Posterior vena cava (tissue), 2 donors: ENCODE measurements around the gene CDCA7. TPM values are rescaled to one million over a fixed set of nuclear protein-coding genes. Genes with fewer than 3 reads are reported as not detected.
"Not testable (repeated sequence)": the region's sequence is repeated elsewhere in the genome, so short reads cannot be mapped to it uniquely, and the experiment has no call there.

Experiments used
- DNase-seq: peaks from one replicate; pipeline ENCODE4 v3.0.0-alpha.2; 2020; ENCODE audit warnings: low spot score
- intact Hi-C, 2 donors: fragments of 100-400 bp; cut with DNase I; formaldehyde crosslinking; loops; one replicate each; pipeline versions ENCODE4 v1.14.1 to v1.14.2; 2022 to 2023
- total RNA-seq, 2 donors: library from RNA; stranded (reverse); fragmentation: NEBNext Ultra II Directional; extraction: Animal tissue kit (Norgen Biotek cat#: 25700); gene quantifications; one replicate each; pipeline ENCODE4 v1.2.1, GENCODE V29; 2021
- donor health status: DM: yes; HTN: yes; CAD: no.
- donor health status: DM: yes; HTN: yes; CAD: no.

Gene CDCA7
- total RNA-seq, 2 donors from 2014 or later: 0.33 to 0.83 TPM

DNA sequence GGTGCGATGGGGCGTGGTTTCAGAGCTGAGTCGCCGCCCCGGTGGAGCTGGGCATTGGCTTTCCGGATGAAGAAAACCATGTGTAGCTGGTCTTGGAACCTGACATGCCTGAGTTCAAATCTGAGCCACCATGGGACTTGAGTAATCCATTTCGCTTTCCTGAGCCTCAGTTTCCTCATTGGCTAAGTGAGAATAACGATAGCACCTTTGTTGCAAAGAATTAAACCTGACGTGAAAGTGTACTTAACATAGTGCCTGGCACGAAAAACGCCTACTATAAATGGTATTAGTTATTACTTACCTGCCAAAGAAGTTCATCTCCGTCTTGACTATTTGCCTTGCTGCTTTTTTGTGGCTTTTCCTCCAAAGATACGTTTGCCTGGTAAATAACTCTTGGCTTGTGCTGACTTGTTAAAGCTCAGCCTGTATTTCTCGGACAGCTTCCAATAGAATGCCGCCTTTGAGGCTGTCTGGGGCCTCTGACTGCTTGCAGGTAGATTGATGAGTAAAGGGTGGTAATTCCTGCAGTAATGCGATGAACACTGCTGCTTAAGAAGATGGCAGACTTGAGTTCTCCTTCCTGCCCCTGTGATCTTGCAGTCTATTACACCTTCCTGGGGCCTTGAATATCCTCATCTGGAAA is 1.3 kb downstream of the CDCA7 start:
- DNase-seq: no peak
- intact Hi-C loops: no loop called here

DNA sequence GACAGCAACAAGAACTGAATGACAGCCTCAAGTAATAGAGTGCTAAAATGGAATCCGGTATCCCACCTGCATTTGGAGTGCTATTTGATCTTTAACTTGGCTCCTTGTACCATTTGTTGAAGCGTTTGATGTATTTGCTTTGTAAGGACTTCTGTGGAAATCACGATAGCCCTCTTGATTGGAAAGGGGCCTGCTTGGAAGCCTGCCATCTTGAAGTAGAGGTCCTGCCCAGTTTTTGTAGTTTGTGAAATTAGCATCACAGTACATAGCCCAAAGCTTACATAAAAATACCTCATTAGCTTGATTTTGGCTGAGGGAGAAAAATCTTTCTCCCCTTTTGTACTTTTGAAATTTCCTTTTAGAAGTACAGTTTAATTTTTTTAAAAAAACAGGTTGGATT is 2.7 kb downstream of the CDCA7 start:
- DNase-seq: no peak
- intact Hi-C loops: no loop called here

DNA sequence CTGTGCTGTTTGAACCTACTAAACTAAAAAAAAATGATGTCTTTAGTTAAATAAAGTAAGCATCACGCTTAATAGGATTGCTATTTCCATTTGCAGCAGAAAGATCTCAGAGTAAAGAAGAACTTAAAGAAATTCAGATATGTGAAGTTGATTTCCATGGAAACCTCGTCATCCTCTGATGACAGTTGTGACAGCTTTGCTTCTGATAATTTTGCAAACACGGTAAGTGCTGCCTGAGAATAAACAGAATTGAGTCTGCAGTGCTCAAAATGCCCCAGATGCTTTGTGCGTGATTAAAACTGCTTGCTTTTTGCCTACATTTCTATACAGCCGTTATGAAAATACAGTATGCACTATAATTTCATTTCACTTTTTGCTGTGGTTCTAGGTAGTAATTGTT is 3.9 kb downstream of the CDCA7 start:
- DNase-seq: no peak
- intact Hi-C loops: no loop called here

DNA sequence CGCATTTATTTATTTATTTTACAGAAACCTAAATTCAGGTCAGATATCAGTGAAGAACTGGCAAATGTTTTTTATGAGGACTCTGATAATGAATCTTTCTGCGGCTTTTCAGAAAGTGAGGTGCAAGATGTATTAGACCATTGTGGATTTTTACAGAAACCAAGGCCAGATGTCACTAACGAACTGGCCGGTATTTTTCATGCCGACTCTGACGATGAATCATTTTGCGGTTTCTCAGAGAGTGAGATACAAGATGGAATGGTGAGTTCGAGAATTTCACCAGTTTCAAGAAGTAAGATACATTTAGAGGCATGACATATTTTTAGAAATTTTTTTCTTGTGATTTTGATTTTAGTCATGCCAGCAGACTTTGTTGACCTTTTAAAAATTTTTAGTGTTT is 4.6 kb downstream of the CDCA7 start:
- intact Hi-C loops: no loop called here
- no peak for DNase-seq

DNA sequence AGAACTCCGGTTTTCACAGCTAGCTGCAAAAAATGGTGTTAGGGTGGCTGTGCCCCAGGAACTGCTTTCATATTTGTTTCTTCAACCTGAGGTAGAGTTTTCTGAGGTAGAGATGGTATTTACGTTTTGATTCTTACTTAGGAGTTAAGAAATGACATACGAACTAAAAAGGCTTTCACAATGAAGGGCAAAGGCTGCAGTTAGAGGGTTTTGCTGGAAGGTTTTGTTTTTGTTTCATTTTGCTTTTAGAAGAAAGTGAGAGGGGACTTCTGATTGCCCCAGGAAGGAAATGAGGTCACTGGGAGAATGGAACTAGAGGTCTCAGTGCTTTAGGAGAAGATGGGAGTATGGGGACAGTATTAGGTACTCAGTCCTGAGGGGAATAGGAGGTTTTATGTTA is 15.5 kb downstream of the CDCA7 start:
- no peak for DNase-seq
- intact Hi-C loops: no loop called here

DNA sequence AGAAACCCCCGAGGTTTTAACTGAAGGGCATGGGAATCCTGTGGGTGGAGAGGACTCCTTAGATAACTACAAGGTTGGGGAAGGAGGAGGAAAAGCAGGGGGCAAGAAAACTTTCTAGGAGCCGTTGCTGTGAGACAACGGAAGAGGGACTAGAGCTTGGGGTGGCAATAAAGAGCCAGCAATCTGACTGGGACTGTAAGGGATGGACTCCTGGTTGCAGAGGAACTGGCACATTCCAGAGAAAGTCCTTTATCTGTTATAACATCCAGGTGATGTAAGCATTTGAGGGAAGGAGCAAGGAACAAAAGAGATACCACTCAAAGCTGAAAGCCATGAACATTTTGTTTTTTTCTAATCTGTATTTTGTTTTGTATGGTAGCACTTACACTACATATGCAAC is 16.4 kb downstream of the CDCA7 start:
- intact Hi-C loops: no loop called here
- DNase-seq: no peak

DNA sequence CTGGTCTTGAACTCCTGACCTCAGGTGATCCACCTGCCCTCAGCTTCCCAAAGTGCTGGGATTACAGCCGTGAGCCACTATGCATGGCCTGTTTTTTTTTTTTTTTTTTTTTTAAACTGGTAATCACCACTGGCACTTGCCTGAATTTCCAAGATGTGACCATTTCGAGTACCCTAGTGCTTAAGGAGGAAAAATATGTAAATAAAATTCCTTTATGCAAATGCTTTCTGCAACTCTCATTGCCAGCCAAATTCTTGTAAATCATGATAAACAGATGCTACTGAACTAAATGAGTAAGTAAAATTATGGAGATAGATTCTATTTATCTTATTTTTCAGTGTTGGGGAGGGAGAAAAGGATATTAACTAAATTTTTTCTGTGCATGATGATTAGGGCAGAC is 18.6 kb downstream of the CDCA7 start:
- intact Hi-C loops: no loop called here
- no peak for DNase-seq

DNA sequence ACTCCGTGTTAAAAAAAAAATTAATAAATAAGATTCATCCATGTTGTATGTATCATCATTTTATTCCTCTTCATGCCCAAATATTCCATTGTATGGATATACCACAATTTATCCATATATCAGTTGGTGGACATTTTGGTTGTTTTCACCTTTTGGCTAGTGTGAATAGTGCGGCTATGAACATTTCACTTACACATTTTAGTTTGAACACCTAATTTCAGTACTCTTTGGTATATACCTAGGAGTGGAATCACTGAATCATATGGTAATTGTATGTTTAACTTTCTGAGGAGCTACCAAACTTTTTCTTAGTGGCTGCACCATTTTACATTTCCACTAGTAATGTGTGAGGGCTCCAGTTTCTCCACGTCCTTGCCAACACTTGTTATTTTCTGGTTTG is 20.0 kb downstream of the CDCA7 start:
- intact Hi-C loops: no loop called here
- DNase-seq: no peak

DNA sequence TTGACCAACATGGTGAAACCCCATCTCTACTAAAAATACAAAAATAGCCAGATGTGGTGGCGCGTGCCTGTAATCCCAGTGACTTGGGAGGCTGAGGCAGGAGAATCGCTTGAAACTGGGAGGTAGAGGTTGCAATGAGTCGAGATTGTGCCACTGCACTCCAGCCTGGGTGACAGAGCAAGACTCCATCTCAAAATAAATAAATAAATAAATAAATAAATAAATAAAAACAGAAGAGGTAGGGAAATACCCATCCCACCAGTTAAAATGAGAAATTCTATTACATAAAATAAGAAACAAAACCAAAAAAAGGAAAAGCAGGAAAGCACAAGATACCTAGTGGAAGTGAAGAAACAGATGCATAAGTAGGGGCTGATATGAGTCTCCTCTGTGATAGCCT is 30.9 kb downstream of the CDCA7 start:
- intact Hi-C loops, DNase-seq: not testable (repeated sequence)

DNA sequence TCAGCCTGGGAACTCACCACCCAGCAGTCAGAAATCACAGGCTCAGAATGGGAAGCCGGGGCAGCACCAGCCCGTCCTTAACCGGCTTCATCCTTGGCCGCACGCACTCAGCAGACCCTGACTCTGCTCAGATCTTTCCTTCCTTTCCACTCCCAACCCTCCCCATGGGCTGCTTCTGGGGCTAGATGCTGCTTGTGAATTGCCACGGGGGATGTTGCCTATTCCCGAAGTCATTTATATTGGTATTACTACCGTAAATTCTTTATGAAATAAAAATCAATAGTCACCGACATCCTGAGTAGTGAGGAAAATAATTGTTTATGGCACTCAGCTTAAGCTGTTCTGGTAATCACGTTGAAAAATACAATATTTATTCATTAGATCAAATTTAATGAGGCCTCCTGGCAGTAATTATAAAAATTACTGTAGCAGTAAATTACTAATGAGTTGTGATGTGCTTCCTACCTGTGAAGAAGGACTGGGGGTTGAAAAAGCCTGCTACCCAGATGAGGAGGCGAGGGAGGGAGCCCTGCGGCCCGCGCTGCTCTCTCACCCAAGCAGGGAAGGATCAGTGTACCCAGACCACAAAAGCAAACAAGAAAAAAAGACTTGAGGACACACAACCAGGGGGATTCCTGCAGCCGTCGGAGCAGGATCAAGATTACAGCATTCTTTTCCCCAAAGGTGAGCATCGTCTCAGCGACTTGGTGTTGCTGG is 31.5 kb downstream of the CDCA7 start:
- intact Hi-C loops: no loop called here
- DNase-seq: no peak

DNA sequence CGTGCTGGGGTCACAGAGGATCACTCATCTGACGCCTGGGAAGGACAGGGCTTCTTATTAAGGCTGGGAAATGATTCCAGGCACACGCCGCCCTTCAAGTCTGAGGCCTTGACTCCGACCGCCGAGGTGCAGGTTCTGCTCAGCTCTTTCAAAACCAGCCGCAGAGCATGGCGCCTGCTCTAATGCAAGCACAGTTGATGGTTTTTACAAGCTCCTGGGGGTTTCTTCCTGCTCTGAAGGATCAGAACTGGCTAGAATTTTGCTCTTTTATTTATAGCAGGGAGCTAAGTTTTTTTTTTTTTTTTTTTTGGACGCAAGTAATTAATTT is 32.0 kb downstream of the CDCA7 start:
- no peak for DNase-seq
- intact Hi-C loops: no loop called here

DNA sequence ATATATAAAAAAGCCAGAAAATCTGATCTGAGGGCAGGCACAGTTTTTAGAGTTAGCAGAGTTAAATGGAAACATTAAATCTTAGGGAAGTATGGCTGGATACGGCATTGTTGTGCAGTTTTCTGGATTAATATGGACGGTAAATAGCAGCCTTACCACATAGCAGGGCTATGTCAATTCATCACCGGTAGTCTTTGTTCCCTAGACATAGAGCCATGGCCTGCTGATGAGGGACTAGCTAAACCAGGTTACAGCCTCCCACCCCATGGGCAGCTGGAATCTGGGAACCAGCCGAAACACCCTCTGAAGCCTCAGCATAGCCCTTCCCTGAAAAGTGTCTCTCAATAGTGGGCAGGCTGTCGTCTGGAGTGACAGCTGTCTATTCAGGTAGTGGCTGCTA is 32.4 kb downstream of the CDCA7 start:
- DNase-seq: no peak
- intact Hi-C loops: no loop called here

DNA sequence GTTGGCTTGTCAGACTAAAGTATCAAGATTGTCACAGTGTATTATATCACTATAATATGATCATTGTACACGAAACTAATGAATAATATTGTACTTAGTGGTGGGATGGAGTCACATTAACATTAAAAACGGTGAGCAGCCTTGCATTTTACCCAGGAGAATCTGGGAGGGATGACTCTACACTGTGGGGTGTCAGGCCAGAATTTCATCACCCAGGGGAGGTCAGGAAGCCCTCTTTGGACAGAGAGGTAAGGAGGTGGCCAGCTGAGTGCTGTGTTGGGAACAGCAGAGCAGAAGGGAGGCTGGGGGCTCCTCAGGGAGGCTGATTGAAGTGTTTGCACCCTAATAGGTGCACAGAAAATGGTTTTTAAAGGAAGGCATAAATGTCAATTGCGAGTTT is 33.0 kb downstream of the CDCA7 start:
- intact Hi-C loops: no loop called here
- no peak for DNase-seq

DNA sequence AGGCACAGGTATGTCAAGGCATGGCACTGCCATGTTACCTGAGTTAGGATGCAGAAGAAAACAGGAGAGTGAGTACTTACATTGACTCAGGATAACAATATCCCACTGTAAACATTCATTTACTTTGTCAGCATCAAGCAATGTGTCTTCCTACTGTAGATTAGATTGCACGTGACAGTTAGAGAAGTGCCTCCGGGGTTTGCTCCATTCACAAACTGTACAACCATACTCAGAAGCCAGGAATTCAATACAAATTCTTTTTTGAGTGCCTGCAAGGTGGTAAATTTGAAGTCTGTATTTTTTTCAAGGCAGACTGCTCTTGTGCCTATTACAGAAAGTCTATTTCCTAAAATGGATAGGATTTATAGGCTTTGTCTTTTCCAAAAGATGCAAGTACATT is 34.1 kb downstream of the CDCA7 start:
- intact Hi-C loops: no loop called here
- no peak for DNase-seq

DNA sequence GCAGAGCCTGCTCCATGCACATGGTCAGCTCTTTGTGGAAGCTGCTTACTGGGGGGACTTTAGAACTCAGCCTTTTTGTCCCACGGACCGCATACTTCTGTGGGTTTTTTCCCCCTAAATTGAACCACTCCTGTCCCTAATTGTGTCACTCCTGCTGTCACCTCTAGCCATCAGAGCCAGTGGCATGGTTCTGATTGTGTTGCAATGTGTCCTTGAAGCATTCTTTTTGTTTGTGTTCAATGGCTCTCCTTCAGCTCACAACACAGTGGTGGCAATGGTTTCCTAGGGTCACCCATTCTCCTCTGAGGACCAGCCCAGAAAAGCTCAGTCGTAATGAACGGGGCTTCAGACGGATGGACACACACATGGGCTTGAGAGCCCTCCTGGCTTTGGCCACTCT is 35.4 kb downstream of the CDCA7 start:
- DNase-seq: no peak
- intact Hi-C loops: no loop called here

DNA sequence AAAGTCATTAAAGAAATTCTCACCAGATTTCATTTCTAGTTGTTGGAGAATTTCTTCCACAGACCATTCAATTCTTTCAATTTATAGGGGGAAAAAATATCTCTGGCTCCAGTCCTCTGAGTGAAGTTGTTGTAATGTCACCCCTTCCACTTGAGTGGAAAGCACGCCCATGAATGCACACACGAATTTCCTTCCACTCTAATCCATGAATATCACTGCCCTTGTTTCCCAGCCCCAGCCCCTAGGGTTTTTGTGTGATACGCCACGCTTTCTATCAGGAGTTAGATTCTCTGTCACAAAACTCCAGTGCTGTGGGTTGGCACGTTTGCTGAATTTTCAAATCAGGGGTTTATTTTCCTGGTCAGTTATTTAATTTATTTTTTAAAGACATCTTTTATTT is 38.1 kb downstream of the CDCA7 start:
- intact Hi-C loops: no loop called here
- DNase-seq: no peak

DNA sequence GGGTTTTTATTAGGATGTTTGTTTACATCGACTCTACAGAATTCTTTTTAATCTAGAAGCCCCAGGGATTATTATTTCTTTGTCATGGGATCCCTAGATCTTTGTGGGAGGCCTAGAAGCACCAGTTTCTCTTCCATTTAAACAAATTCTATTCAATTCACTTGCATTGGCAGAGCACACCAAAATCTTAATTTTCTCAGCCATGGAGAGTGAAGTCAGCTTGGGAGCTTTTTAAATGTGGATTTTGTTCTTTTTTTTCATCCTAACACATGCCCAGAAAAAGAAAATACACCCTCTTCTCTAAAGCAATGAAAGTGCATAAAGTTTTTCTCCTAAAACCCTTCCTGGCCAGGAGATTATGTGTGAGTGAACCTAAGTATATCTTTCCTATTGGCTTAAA is 38.5 kb downstream of the CDCA7 start:
- no peak for DNase-seq
- intact Hi-C loops: no loop called here

DNA sequence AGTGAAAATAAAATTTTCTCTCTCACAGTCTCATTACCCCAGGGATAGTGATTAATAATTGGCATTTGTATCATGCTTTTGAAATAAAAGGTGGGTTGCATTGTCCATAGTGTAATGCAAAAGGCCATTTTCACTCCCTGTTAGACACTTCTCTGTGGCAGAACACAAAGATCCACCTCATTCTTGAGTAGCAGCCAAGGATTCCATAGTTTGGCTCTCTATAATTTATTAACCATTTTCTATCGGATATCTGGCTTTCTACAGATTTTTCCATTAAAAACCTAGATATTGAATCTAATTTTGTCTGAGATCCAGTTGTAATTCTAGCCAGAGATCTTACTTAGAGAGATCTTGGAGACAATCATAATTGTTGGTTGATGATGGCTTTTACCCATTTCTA is 39.0 kb downstream of the CDCA7 start:
- DNase-seq: no peak
- intact Hi-C loops: no loop called here

DNA sequence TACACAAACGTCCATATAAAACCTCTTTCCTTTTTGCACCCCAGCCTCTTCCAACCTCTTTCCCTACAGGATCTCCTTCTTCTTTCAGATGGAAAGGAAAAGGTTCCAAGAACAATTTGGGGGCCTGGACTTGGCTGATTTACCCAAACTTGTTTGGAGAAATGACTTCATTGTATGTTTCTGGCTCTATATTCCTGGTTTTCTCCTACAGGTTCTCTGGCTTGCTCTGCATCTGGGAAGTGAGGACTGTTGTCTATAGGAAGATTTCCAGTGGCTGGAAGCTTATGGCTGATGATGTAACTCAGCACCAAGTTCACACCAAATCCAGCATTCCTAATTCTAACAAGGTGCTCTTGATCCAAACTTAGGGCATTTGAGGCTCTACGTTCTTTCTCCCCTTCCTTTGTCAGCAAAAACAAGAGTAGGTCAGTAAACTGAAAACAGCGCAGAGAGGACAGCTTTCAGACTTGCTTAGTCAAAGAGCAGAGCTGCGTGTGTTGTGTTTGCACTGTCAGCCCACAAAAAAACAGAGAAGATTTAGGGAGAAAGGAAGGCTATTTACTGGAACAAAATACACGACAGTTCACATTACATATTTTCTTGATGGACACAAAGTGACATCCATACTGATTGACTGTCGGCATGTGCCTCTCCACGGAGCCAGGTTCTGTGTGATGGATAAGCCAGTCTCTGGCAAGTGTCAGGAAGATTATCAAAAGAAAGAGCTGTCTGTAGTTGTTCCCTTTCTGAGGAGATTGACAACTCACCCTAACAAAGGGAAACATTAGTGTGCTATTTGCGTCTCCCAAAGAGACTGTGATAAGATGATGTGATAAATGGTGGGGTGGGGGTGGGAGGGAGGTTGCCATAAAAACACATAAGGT is 39.7 kb downstream of the CDCA7 start:
- intact Hi-C loops: no loop called here
- no peak for DNase-seq

DNA sequence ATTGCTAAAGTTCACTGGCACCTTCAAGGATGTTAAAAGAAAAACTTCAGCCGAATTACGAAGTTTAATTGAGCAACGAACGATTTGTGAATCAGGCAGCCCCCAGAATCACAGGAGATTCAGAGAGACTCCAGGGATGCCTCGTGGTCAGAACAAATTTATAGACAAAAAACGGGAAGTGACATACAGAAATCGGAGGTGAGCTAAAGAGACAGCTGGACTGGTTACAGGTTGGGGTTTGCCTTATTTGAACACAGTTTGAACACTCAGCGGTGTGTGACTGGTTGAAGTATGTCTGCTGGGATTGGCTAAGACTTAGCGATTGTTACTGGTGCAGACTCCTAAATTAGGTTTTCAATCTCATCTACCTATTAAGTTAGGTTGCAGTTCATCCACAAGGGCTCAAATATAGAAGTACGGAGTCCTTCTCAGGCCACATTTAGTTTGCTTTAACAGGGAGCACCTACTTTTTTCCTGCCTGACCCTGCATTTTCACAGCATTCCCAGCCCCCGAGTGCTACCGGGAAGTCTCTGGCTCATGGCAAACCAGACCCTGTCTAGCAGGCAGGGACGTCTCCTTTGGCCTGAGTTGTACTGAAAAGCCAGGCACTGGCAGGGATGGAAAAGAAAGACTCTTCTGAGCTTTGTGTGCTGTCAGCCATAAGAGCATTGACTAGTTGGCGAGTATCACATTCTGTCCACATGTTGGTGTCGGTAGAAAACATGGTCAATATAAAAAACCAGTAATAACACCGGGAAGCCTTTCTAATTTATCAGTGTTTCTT is 41.1 kb downstream of the CDCA7 start:
- intact Hi-C loops: no loop called here
- DNase-seq: no peak
